HCT116 (cell line): ENCODE data around the gene FHL2. TPM values are rescaled to one million over a fixed set of nuclear protein-coding genes. Genes with fewer than 3 reads are reported as not detected.
A peak's percentile ranks its signal among the peaks of the same experiment; 100 is the strongest.

Source experiments
- ATAC-seq: fragments of 200-7000 bp; cut with Tn5 transposase; 2 replicates; pipeline ENCODE4 v1.9.1; 2020; ENCODE audit warnings: mild to moderate bottlenecking, moderate library complexity
- BruUV-seq: library from RNA; stranded (reverse); fragments of 400-500 nt; replicated peaks from 2 replicates; lab custom pipeline; 2021; lab: Mats Ljungman, UMichigan
- CTCF ChIA-PET: fragments of 300-600 bp; sonication (Branson Sonifier 250); formaldehyde crosslinking; loops from one replicate; lab custom pipeline; 2021; ENCODE audit warnings: antibody characterized with exemption; lab: Charles Lee
- POLR2A ChIA-PET: fragments of 300-600, 350-600 bp; sonication (Branson Sonifier 250); formaldehyde crosslinking; loops from one replicate; lab custom pipeline; 2021; ENCODE audit warnings: antibody characterized with exemption; lab: Charles Lee
- RAD21 ChIA-PET, 2 experiments: fragments of 300-600 bp; sonication (Branson Sonifier 250); formaldehyde crosslinking; loops; one replicate each; lab custom pipeline; 2023; ENCODE audit warnings: low total read pairs in 2 of 2; ENCODE audit not compliant: uncharacterized antibody in 2 of 2, unreplicated experiment in 2 of 2, low non-redundant PET in 1 of 2; lab: Charles Lee
- DNase-seq: peaks from one replicate; pipeline ENCODE4 v3.0.0-alpha.2; 2010; ENCODE audit warnings: low read depth, low spot score
- H2AFZ ChIP-seq: fragments of 200-600 bp; shearing (Covaris generic), sonication (generic); 2 replicates; pipeline ENCODE4 v1.6.1; 2017; ENCODE audit warnings: low read depth, mixed run types, mixed read lengths, antibody characterized with exemption, low read length; ENCODE audit not compliant: poor library complexity, severe bottlenecking
- H3K27ac ChIP-seq: 2 replicates; pipeline ENCODE4 v1.5.1; 2012; ENCODE audit warnings: low read depth, low read length
- H3K27me3 ChIP-seq: fragments of 200-600 bp; sonication (generic); 2 replicates; pipeline ENCODE4 v1.6.1; 2016; ENCODE audit warnings: mixed run types, low read length, mixed read lengths; ENCODE audit not compliant: insufficient read depth
- H3K36me3 ChIP-seq, 2 experiments: fragments of 200-500 bp in 1 of 2; fragments of 200-600 bp in 1 of 2; sonication (Bioruptor generic) in 1 of 2; sonication (generic) in 1 of 2; 2 replicates each; pipeline versions ENCODE4 v1.5.1 to v1.6.1; 2014 to 2016; ENCODE audit warnings: low read length in 2 of 2, inconsistent platforms in 1 of 2, mixed read lengths in 1 of 2, mixed run types in 1 of 2; ENCODE audit not compliant: insufficient read depth in 2 of 2, control insufficient read depth in 1 of 2
- H3K4me1 ChIP-seq, 2 experiments: fragments of 200-600 bp in 1 of 2; sonication (generic) in 1 of 2; 2 replicates each; pipeline versions ENCODE4 v1.5.1 to v1.6.1; 2012 to 2017; ENCODE audit warnings: low read length in 2 of 2, inconsistent platforms in 1 of 2, mild to moderate bottlenecking in 1 of 2, mixed read lengths in 1 of 2, mixed run types in 1 of 2, moderate library complexity in 1 of 2; ENCODE audit not compliant: insufficient read depth in 2 of 2, control insufficient read depth in 1 of 2
- H3K4me2 ChIP-seq: fragments of 200-600 bp; sonication (generic); 2 replicates; pipeline ENCODE4 v1.6.1; 2017; ENCODE audit warnings: mixed run types, low read length, mixed read lengths
- H3K4me3 ChIP-seq, 2 experiments: fragments of 200-600 bp in 1 of 2; sonication (generic) in 1 of 2; replicated peaks in 1 of 2; 2 replicates each; pipeline ENCODE4 v1.5.1; 2011 to 2016; ENCODE audit warnings: low read length in 2 of 2, control low read depth in 1 of 2, low read depth in 1 of 2, mild to moderate bottlenecking in 1 of 2, mixed read lengths in 1 of 2, mixed run types in 1 of 2
- H3K79me2 ChIP-seq: fragments of 200-600 bp; sonication (generic); 2 replicates; pipeline ENCODE4 v1.6.1; 2017; ENCODE audit warnings: mild to moderate bottlenecking, mixed run types, low read length, moderate library complexity, mixed read lengths; ENCODE audit not compliant: insufficient read depth
- H3K9ac ChIP-seq: fragments of 200-600 bp; sonication (generic); 2 replicates; pipeline ENCODE4 v1.6.1; 2016; ENCODE audit warnings: low read length, mixed read lengths
- H3K9me2 ChIP-seq: fragments of 200-600 bp; sonication (generic), shearing (Covaris generic); 2 replicates; pipeline ENCODE4 v1.6.1; 2017; ENCODE audit warnings: mixed run types, mild to moderate bottlenecking, moderate library complexity; ENCODE audit not compliant: insufficient read depth
- H3K9me3 ChIP-seq, 2 experiments: fragments of 200-500 bp in 1 of 2; fragments of 200-600 bp in 1 of 2; sonication (Bioruptor generic) in 1 of 2; sonication (generic) in 1 of 2; 2 replicates each; pipeline ENCODE4 v1.6.1; 2014 to 2017; ENCODE audit warnings: low read length in 2 of 2, mixed read lengths in 2 of 2, inconsistent platforms in 1 of 2, low read depth in 1 of 2, mild to moderate bottlenecking in 1 of 2, mixed run types in 1 of 2, moderate library complexity in 1 of 2; ENCODE audit not compliant: control insufficient read depth in 1 of 2, insufficient read depth in 1 of 2
- H4K20me1 ChIP-seq: fragments of 200-600 bp; sonication (generic), shearing (Covaris generic); 2 replicates; pipeline ENCODE4 v1.6.1; 2017; ENCODE audit warnings: mixed run types, mild to moderate bottlenecking, moderate library complexity; ENCODE audit not compliant: insufficient read depth
- EGR1 ChIP-seq: IDR thresholded peaks from 2 replicates; pipeline ENCODE4 v1.6.1; 2012; ENCODE audit warnings: low read depth
- EZH2 ChIP-seq: fragments of 200-600 bp; sonication (generic); IDR thresholded peaks from 2 replicates; pipeline ENCODE4 v1.6.1; 2017; ENCODE audit warnings: antibody characterized with exemption, mixed run types
- FOSL1 ChIP-seq: IDR thresholded peaks from 2 replicates; pipeline ENCODE4 v1.6.1; 2012; ENCODE audit warnings: low read depth
- POLR2AphosphoS5 ChIP-seq: IDR thresholded peaks from 2 replicates; pipeline ENCODE4 v1.6.1; 2011; ENCODE audit warnings: mild to moderate bottlenecking, low read depth, low read length, moderate library complexity
- SIN3A ChIP-seq: IDR thresholded peaks from 2 replicates; pipeline ENCODE4 v1.6.1; 2012; ENCODE audit warnings: low read depth
- SP1 ChIP-seq: IDR thresholded peaks from 2 replicates; pipeline ENCODE4 v1.6.1; 2012; ENCODE audit warnings: low read depth
- SRF ChIP-seq: IDR thresholded peaks from 2 replicates; pipeline ENCODE4 v1.6.1; 2012; ENCODE audit warnings: low read depth
- YY1 ChIP-seq: IDR thresholded peaks from 2 replicates; pipeline ENCODE4 v1.6.1; 2011; ENCODE audit warnings: low read length, low read depth, moderate library complexity, mild to moderate bottlenecking; ENCODE audit not compliant: insufficient replicate concordance; ENCODE audit errors: extremely low read depth
- ZBTB33 ChIP-seq: IDR thresholded peaks from 2 replicates; pipeline ENCODE4 v1.6.1; 2011; ENCODE audit warnings: mild to moderate bottlenecking, low read length, moderate library complexity; ENCODE audit not compliant: insufficient replicate concordance; ENCODE audit errors: extremely low read depth
- ZFX ChIP-seq: fragments of 450-650 bp; IDR thresholded peaks from 2 replicates; pipeline ENCODE4 v1.6.1; 2017
- intact Hi-C: fragments of 100-400 bp; cut with micrococcal nuclease; formaldehyde crosslinking; loops from 2 replicates; pipeline ENCODE4 v1.10.0; 2022
- total RNA-seq: library from RNA; stranded (reverse); gene quantifications from one replicate; pipeline ENCODE4 v1.2.1, GENCODE V29; 2021; ENCODE audit not compliant: unreplicated experiment
- TF ChIP-seq, protein P1 (sequence below): IDR thresholded peaks from 2 replicates; pipeline ENCODE4 v1.6.1; 2012

The FHL2 gene
- total RNA-seq, 1 experiment from 2014 or later: 86.6 TPM

- peak within 1 kb of the TSS; percentile 91 for H3K27ac ChIP-seq
- TF ChIP-seq FOSL1 (no peak), EZH2 (no peak), EGR1 (peak; percentile 58; the same call in 1 of the 2 replicates), SIN3A (peak; percentile 52; the same call in 1 of the 2 replicates), ZFX (peak; percentile 16; the same call in 1 of the 2 replicates), ZBTB33 (no peak), SRF (peak; percentile 90), POLR2AphosphoS5 (peak; percentile 74), SP1 (peak; percentile 66; the same call in 1 of the 2 replicates), YY1 (peak; percentile 39)
- TF ChIP-seq, protein P1, sequence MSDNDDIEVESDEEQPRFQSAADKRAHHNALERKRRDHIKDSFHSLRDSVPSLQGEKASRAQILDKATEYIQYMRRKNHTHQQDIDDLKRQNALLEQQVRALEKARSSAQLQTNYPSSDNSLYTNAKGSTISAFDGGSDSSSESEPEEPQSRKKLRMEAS: peak; percentile 71; the same call in 1 of the 2 replicates
- H2AFZ ChIP-seq: peak within 1 kb of the TSS; percentile 96
- H3K4me2 ChIP-seq: peak within 1 kb of the TSS; percentile 85
- H3K36me3 ChIP-seq: peaks cover 15 to 21% of the 10 kb centered on the region in 2 experiments; a peak in 3 of 4 replicates
- no peaks in the 10 kb centered on the region for H3K27me3 ChIP-seq
- POLR2A ChIA-PET: no interaction called here
- intact Hi-C loops: loop anchor here (5.0 kb wide), 1 partner anchor 65 kb away; no protein-coding TSS in a partner anchor
- no peaks in the 10 kb centered on the region for H3K9me2 ChIP-seq
- H3K9me3 ChIP-seq: no peaks in the 10 kb centered on the region
- DNase-seq: peak; percentile 72
- H4K20me1 ChIP-seq: no peaks in the 10 kb centered on the region
- H3K79me2 ChIP-seq: peaks cover 67% of the 10 kb centered on the region
- peak; percentile 86 for ATAC-seq
- H3K4me3 ChIP-seq: peak within 1 kb of the TSS; percentile 89 to 93
- RAD21 ChIA-PET: no interaction called here
- H3K4me1 ChIP-seq: peaks cover 7 to 17% of the 10 kb centered on the region in 2 experiments
- H3K9ac ChIP-seq: peak within 1 kb of the TSS; percentile 92
- CTCF ChIA-PET: no interaction called here
- BruUV-seq: no TSS peak
These were observed 61.5 kb downstream of the FHL2 start, which contains the start of gene C2orf49 for GRCh38 chr2:105337122-105338019. TSS of gene C2orf49 (plus strand) at chr2:105337540. CDS start at chr2:105337588, 48 bp downstream.
